ENCODE measurements around the gene SLC43A3.

Gene SLC43A3

GRCh38 chr11:57395905-57396623 lies 30.9 kb downstream of the SLC43A3 start:
- in situ Hi-C loops (cut with MboI; ENCODE audit: low pct_unique_long_range_greater_than_20kb, low sequenced_read_pairs): no loop called here

DNA sequence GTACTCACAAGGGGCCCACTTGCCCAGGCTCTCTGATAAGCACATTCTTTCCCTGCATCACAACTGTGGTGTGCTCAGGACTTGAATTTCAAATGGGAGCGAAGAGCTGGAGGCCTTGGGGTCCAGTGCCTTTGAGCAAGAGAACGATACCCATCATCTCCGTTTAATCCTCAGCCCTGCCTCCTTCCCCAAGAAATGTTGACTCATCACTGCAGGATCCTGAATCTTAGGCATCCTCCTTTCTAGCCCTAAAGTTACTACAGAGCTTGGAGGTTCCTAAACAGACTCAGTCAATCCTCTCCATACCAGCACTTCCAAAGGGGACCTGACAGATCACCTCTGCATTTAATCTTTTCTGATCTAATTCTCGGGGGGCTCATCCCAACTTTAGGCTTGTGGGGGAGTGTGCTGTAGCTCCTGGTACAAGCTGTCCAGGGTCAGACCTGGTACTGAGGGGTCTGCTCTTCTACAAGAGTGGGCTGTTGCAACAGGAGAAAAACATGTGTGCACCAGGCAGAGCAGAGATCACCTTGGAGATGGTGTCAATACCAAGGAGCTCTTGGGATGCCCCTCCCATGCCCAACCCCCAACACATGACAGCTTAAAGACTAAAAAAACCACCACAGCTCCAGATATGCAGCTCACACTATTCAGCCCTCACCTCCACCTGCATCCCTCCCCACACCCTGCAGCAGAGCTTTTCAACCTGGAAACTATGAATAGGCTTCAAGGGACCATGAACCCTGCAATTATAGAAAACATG lies 32.5 kb downstream of the SLC43A3 start:
- DNase-seq: no peak
- in situ Hi-C loops (cut with MboI; ENCODE audit: low pct_unique_long_range_greater_than_20kb, low sequenced_read_pairs): no loop called here

More at GRCh38 chr11:57395905-57396623, 30.9 kb downstream of the SLC43A3 start:
- DNase-seq: no peak

- no peak for DNase-seq
- in situ Hi-C loops (cut with MboI; ENCODE audit: low pct_unique_long_range_greater_than_20kb, low sequenced_read_pairs): no loop called here
Observed at GRCh38 chr11:57392763-57393105, 34.2 kb downstream of the SLC43A3 start.

GRCh38 chr11:57392066-57392762 lies 34.7 kb downstream of the SLC43A3 start:
- in situ Hi-C loops (cut with MboI; ENCODE audit: low pct_unique_long_range_greater_than_20kb, low sequenced_read_pairs): no loop called here
- no peak for DNase-seq

GRCh38 chr11:57391539-57391938 lies 35.4 kb downstream of the SLC43A3 start:
- in situ Hi-C loops (cut with MboI; ENCODE audit: low pct_unique_long_range_greater_than_20kb, low sequenced_read_pairs): no loop called here
- DNase-seq: no peak

DNA sequence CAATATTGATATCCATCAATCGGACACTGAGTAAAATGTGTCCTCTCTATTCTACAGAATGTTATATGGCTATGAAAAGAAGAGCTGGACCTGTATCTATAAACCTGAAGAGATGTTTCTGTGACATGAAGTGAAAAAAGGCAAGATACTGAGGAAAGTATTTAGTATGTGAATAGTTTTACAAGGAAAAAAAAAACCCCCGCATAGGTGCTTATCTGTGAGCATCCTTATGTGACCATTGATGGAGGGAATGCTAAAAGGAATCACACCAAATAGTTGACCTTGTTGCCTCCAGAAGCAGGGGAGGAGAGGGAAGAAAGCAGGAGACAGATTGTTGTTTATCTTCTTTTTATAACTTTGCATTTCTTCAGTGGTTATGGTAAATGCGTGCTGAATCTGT lies 35.8 kb downstream of the SLC43A3 start:
- in situ Hi-C loops (cut with MboI; ENCODE audit: low pct_unique_long_range_greater_than_20kb, low sequenced_read_pairs): no loop called here
- no peak for DNase-seq

DNA sequence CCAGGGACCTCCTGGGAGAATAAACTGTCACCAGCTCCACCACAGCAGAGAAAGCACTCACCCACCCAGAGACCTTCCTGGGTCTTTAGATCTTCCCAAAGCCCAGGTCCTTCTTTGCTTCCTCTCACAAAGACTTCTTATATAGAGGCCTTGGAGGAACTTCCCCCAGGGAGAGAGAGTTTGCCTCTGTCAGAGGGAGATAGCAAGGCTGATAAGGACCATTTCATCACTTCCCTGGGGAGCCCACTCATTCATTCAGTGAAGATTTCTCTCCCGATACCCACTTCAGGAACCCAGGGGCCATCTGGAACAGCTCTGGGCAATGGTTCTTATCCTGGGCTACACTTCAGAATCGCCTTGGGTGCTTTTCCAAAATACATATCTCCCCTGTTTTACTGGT lies 36.4 kb downstream of the SLC43A3 start, which contains the start of gene PRG2:
Gene PRG2 (minus strand): TSS at position 116 of the 400 bp plus-strand sequence. CDS start 706 bp downstream, outside the sequence.
- in situ Hi-C loops (cut with MboI; ENCODE audit: low pct_unique_long_range_greater_than_20kb, low sequenced_read_pairs): no loop called here
- DNase-seq: peak; percentile 32

GRCh38 chr11:57387289-57388030 lies 39.5 kb downstream of the SLC43A3 start:
- DNase-seq: no peak

GRCh38 chr11:57386178-57386940 lies 40.6 kb downstream of the SLC43A3 start:
- DNase-seq: no peak
- in situ Hi-C loops (cut with MboI; ENCODE audit: low pct_unique_long_range_greater_than_20kb, low sequenced_read_pairs): no loop called here

More at GRCh38 chr11:57387289-57388030, 39.5 kb downstream of the SLC43A3 start:
- in situ Hi-C loops (cut with MboI; ENCODE audit: low pct_unique_long_range_greater_than_20kb, low sequenced_read_pairs): no loop called here

- in situ Hi-C loops (cut with MboI; ENCODE audit: low pct_unique_long_range_greater_than_20kb, low sequenced_read_pairs): no loop called here
- DNase-seq: no peak
Observed at GRCh38 chr11:57380975-57381374, 45.9 kb downstream of the SLC43A3 start, which contains the start of gene PRG3. TSS of gene PRG3 (minus strand) at chr11:57381150. CDS start at chr11:57380708, 442 bp downstream.

GRCh38 chr11:57379732-57380131 lies 47.2 kb downstream of the SLC43A3 start:
- in situ Hi-C loops (cut with MboI; ENCODE audit: low pct_unique_long_range_greater_than_20kb, low sequenced_read_pairs): no loop called here
- DNase-seq: peak; percentile 24

DNA sequence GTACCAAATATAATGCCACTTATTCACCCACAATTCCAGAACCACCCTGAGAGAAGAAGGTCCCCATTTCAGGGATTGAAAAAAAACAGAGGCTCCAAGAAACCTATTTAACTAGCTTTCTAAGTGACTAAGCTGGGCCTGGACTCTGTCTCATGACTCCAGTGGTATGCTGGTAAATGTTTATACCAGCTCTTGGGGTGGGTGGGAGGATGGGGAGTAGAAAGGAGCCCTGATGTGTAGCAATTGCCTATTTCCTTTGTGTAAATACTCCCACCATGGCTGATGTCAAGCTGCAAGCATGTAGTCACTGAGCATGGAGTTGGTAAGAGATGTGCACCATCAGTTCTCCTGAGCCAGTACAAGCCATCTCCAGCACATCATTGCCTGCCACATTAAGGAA lies 48.7 kb downstream of the SLC43A3 start:
- in situ Hi-C loops (cut with MboI; ENCODE audit: low pct_unique_long_range_greater_than_20kb, low sequenced_read_pairs): no loop called here
- DNase-seq: no peak

- DNase-seq: no peak
- in situ Hi-C loops (cut with MboI; ENCODE audit: low pct_unique_long_range_greater_than_20kb, low sequenced_read_pairs): no loop called here
Observed at GRCh38 chr11:57377107-57377506, 49.8 kb downstream of the SLC43A3 start.

GRCh38 chr11:57376095-57377090 lies 50.5 kb downstream of the SLC43A3 start:
- in situ Hi-C loops (cut with MboI; ENCODE audit: low pct_unique_long_range_greater_than_20kb, low sequenced_read_pairs): no loop called here
- no peak for DNase-seq

GRCh38 chr11:57375490-57375889 lies 51.4 kb downstream of the SLC43A3 start:
- in situ Hi-C loops (cut with MboI; ENCODE audit: low pct_unique_long_range_greater_than_20kb, low sequenced_read_pairs): no loop called here
- no peak for DNase-seq

- in situ Hi-C loops (cut with MboI; ENCODE audit: low pct_unique_long_range_greater_than_20kb, low sequenced_read_pairs): no loop called here
- no peak for DNase-seq
Observed at GRCh38 chr11:57374966-57375365, 52.0 kb downstream of the SLC43A3 start.

DNA sequence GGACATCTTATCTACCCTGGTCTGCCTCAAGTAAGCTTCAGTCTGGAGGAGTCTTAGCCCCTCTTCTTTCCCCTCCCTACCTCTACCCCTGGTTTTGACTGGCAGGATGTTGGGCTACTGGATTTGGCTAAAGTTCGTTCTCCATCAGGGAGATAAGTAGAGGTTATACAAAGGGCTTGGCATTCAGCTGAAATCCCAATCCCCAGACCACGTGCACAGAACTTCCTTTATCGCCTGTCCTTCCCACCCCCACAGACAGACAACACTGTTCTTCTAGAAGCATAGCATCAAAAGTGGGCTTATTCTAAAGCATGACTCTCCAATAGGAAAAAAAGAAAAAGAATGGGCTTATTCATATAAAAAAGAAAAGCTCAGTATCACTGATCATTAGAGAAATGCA lies 53.8 kb downstream of the SLC43A3 start:
- no peak for DNase-seq
- in situ Hi-C loops (cut with MboI; ENCODE audit: low pct_unique_long_range_greater_than_20kb, low sequenced_read_pairs): no loop called here

Measured in KBM-7 (cell line).